A172 (cell line): ENCODE measurements around the gene ZBED2. TPM values are rescaled to one million over a fixed set of nuclear protein-coding genes. Genes with fewer than 3 reads are reported as not detected.
"Not testable (repeated sequence)": the region's sequence is repeated elsewhere in the genome, so short reads cannot be mapped to it uniquely, and the experiment has no call there.

ENCODE experiments used
- DNase-seq: peaks from one replicate; pipeline ENCODE4 v3.0.0-alpha.2; 2015; ENCODE audit warnings: low spot score
- total RNA-seq: library from RNA; depleted of rRNA; stranded (reverse); fragments of >200 nt; shearing (Covaris generic); gene quantifications from 2 replicates; pipeline ENCODE4 v1.2.3, GENCODE V29; 2014; rRNA removed

Gene ZBED2, protein sequence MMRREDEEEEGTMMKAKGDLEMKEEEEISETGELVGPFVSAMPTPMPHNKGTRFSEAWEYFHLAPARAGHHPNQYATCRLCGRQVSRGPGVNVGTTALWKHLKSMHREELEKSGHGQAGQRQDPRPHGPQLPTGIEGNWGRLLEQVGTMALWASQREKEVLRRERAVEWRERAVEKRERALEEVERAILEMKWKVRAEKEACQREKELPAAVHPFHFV
- 0.22 TPM in 1 of 2 replicates, not detected in the other for total RNA-seq

DNA sequence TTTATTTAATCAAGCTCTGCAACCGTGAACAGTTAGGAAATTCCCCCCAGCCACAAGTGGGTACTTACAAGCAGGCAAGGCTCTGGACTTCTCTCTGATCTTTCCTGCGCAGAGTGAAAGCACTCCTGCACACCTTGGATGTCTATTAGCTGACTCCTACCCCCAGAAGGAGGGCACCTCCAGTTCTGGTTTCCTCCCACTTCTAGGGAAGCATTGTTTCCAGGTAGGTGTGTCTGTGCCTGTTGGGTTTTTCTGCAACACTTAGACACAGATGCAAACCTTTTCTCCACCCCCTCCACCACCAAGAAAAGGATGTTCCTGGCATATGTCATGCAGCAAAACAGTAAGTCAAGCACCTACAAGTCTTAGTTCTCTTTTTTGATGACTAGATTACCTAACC lies at the start of gene ZBED2:
TSS of gene ZBED2 (minus strand) at position 115 of the 400 bp plus-strand sequence. CDS start 1,145 bp downstream, outside the sequence.
- DNase-seq = no peak

DNA sequence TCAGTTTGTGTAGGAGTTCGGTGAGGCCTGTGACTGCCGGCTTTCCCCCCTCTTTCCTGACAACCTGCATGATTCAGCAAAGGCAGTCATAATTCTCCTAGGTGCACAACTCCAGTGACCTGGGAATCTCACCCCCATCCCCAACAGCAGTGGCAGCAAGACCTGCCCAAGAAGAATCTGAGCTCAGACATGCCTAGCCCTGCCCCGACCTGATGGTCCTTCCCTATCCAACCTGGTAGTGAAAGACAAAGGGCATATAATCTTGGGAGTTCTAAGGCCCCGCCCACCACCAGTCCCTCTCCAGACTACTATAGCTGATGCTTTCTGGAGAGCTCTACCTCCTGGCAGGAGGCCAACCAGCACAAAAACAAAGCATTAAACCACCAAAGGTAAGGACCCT lies 44.2 kb upstream of the ZBED2 start:
- no peak for DNase-seq

DNA sequence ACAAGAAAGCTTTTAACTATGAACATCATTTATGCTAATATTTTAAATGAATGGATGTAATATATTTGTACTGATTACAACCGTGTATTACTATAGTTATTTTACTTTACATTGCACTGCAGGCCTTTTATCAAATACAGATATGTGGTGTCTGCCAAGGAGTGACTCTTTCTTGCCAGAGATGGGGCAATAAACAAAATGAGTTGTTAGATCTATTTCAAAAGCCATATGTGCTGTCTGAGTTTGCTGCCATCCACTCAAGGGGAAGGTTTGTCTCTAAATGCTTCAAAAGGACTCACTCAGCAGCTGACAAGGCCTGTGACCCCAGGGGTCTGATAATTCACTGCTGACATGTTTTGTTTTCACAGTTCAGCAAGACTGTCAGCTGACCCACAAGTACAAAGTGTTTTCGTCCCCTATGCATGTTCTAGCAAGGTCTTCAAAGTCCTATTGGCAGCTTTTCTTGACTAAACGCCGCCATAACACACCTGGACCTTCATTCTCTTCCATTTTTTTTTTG lies 41.3 kb upstream of the ZBED2 start:
- no peak for DNase-seq

DNA sequence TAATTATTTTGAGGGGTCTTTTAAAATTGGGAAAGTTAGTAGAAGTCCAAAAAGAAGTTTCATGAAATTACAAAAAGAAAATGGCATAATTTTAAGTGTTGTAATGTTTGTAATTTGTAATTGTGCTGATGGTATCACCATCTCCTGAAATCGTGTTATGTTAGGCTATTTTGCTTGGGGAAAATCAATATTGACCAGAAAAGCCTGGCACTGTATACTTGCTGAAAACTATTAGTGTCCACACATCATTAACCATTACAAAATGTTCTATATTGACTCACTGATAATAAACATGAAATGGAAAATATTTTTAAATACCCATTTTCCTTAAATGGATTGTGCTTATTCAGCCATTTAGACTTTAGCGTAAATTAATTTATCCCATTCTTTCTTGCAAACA lies 40.3 kb upstream of the ZBED2 start:
- DNase-seq = no peak

DNA sequence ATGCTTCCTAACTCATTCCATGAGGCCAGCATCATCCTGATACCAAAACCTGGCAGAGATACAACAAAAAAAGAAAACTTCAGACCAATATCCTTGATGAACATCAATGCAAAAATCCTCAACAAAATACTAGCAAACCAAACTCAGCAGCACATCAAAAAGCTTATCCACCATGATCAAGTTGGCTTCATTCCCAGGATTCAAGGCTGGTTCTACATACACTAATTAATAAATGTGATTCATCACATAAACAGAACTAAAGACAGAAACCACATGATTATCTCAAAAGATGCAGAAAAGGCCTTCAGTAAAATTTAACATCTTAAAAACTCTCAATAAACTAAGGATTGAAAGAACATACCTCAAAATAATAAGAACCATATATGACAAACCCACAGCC lies 35.5 kb upstream of the ZBED2 start:
- DNase-seq = not testable (repeated sequence)

DNA sequence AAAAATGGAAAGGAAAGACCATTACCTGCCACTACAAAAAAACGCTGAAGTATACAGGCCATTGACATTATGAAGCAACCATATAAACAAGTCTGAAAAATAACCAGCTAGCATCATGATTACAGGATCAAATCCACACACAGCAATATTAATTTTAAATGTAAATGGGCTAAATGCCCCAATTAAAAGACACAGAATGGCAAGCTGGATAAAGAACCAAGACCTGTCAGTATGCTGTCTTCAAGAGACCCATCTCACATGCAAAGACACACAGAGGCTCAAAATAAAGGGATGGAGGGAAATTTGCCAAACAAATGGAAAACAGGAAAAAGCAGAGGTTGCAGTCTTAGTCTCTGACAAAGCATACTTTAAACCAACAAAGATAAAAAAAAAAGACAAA lies 33.9 kb upstream of the ZBED2 start:
- DNase-seq = not testable (repeated sequence)

DNA sequence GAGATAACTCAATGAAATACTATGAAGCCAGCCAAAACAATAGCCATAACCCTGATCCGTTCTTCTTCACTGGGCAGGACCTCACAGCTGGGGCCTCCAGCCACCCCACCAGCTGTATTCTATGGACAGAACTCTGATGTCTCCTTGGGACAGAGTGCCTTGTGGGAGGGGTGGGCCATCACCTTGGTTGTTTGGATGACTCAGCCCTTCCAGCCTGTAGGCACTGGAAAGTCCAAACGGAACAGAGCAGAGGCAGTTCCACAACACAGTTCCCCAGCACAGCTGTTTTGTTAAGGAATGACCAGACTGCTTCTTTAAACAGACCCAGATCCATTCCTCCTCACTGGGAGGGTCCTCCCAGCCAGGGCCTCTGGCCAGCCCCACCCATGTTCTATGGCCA lies 31.9 kb upstream of the ZBED2 start:
- DNase-seq = no peak

DNA sequence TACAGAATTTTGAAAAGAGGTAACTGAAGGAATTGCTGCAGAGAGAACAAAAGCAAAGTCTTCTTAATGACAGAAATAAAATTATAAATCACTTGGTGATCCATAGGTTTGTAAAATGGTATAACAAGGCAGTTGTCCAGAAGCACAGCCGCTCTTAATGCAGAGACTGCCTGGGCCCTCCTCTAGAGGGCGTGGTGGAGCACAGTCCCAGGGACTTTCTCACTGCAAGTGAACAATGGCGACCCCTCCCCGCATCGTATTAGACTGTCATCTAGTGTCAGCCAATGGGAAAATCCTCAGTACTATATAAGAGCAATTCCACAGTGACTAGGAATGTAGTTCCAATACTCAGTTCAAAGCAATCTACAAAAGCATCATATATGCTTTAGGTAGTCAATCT lies 26.4 kb upstream of the ZBED2 start:
- peak; percentile 17 for DNase-seq

DNA sequence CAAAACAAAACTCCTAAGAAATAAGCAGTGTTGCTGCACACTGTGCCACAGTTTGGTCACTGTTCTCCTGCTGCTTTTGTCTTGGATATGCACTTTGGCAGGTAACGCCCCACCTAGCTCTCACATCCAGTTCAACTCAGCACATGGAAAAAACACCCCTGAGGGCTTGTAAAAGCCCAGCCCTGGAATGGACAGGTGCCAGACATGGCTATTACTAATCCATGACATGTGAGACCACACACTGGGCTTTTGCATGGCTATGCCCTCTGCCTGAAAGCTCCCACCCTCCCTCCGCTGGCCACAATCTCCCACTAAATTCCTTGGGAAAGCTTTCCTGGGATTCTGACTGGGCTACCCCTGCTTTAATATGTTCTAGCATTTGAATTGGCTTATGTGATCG lies 24.7 kb upstream of the ZBED2 start:
- peak; percentile 23 for DNase-seq

DNA sequence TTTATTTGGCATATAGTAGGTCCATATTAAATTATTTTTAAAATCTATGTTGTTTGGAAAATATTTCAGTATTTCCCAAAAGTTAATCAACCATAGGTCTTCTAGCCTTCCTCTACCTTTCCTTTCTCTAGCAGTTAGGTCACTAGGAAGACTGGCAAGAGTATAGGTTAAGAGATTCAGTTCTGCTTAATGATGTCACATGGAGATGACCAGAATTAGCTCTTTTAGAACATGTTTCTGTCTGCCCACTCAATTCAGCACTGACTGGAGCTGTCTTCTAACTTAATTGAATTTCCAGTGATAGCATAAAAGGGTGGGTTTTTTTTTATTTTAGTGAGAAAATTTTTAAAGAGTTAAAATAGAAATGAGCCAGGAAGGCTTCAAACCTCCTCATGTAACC lies 23.8 kb upstream of the ZBED2 start:
- DNase-seq = no peak

DNA sequence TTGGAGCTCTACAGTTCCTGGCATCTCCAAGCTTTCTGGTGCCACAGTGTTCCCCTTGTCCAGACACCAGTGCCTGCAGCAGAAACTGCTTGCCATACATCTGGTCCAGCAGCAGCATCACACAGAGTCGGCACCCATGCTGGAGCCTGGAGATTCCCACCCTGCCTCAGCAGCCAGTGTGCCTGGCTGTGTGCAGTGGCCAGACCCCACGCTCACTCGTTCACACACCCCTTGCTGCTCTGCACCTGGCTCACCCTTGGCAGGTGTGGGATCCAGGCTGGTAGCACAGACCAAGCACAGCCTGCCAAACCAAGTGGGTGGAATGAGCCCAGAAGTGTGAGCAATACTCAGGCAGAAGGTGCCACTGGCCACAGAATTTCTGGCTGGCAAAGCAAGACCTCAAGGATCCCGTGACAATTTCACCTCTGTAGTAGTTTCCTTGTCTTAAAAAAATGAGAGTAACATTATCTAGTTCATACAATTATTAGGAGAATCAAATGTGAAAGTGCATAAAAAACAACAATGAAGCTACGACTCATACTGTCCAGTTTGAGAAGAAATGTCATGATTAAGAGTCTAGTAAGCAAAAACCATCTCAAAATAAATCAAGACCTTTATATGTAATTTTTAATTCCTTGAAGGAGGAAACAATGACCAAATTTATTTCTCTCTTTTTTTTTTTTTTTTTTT lies 22.9 kb upstream of the ZBED2 start:
- DNase-seq = no peak

DNA sequence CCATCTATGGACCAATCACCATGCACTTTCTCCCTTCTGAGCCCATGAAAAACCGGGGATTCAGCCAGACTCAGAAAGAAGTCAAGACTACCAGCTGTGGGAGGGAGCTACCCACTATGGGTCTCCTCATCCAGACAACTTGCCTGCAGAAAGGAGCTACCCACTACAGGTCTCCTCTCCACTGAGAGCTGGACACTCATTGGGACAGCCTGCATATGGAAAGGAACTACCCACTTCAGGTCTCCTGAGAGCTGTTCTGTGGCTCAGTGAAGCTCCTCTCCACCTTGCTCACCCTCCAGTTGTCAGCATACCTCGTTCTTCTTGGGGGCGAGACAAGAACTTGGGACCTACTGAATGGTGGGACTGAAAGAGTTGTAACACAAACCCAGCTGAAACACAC lies 22.3 kb upstream of the ZBED2 start:
- DNase-seq = no peak

DNA sequence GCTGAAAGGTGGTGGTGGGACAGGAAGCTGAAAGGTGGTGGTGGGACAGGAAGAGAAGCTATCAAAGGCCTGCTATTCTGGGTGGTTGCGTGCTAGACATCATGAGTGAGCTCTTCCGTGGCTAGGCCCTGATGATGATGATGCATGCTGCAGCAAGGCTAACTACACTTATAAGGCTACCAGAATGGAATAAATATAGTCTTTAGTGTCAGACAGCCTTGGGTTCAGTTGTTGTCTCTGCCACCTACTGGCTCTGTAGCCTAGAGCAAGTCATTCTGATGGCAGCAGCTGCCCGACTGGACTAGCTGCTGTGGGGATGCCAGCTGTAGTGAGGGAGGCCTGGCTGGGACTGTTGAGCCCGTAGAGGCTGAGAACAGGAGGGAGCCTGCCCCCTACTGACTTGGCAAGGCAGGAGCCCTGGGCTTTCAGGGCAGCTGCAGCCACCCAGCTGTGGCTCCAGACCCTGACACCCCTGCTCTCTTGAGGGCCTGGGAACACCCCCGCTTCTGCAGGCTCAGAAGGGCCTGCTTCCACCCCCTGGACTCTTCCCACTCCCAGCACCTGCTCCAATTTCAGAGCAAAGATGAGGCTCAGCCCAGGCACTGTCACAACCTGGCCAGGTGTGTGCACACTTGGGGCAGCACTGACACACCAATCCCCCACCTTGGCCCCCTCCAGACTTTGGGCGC lies 21.4 kb upstream of the ZBED2 start:
- DNase-seq = no peak

DNA sequence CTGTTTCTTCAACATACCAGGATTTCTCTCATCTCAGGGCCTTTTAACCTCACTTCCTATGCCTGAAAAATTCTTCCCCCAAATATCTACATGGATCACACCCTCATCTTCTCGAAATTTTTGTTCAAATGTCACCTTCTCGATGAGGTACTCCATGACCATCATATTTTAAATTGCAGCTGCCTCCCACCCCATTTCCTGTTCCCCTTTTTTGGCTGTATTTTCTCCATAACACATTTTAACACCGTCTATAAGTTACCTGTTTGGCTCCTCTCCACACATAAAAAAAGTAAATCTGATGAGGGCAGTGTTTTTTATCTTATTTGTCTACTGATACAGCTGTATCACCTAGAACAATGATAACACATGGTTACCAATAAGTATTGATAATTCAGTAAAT lies 20.7 kb upstream of the ZBED2 start:
- no peak for DNase-seq

DNA sequence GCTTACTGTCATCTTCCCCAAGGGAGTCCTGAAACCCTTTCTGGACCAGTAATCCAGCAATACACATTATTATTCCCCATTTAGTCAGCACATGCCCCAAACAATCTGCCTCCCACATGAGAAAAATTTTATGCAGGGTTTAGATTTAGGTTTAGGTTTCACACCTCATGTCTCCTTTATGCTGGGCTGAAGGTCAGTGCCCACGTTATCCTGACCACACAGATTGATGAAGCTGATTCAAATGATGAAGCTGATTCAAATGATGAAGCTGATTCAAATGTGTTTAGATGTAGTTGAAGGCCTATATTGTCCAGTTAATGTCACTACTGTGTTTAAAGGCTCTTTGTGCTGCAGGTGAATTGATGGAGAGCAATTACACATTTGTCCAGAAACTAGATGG lies 18.1 kb upstream of the ZBED2 start:
- no peak for DNase-seq

DNA sequence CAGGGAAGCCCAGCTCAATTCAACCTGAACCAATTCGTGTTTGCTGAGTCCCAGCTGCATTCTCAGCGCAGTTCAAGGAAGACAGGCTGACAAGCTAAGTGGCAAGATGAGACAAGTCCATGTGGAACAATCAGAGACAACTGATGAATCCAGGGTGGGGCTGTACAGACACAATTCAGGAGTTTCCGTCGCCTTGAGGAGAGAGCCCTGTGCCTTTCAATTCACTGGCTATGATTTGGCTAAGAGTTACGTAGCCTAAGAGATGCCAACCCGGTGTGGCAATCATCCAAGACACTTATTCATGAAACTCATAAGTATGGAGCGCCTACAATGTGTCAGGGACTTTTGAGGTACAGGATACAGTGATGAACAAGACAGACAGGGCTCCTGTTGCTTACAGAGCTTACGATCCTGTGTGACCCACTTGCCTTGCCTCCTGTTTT lies 15.5 kb upstream of the ZBED2 start:
- DNase-seq = no peak

DNA sequence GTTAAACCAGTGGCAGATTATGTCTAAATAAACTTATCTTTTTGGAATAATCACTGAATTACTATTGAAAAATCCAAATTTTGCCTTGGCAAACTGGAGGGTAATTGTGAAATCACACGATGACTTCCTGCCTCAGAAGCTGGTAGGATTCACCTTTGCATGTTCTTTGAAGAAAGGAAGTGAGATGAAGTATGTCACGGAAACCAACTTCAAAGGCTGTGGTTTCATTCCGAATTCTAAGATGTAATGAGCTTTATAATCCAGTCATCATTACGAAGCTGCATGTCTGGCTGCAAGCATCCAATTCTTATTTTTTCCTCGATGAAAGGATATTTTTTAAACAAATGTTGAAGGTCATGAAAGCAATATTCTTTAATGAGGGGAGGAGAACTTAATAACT lies 15.0 kb upstream of the ZBED2 start:
- DNase-seq = no peak

DNA sequence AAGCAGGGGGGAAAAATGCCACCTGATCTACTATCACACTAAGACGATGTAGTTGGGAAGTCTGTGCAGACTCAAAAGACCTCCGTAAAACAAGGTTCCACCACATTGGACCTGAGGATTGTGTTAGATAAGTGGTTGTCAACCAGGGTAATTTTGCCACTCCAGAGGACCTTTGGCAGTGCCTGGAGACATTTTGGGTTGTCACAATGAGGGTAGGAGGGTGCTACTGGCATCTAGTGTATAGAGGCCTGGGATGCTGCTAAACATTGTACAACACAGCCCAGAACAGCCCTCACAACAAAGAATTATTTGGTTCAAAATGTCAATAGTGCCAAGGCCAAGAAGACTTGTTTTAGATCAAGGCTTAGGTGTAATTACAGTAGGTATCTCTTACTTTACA lies 14.6 kb upstream of the ZBED2 start:
- DNase-seq = no peak

DNA sequence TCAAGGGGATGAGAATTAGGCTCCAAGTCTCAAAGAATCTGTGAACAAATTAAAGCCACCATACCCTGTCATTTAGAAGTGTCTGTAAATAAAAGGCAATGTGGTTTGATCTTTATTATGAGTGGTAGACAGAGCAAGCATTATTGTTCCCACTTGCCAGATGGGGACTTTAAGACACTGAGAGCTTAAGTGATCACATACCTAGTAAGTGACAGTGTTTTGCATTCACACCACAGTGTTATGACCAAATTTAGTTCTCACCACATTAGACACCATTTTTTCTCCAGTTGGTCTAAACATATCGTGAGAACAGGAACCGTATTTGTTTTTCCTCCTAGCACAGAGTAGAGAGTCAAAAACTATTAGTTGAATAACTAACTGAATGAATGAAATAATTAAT lies 13.2 kb upstream of the ZBED2 start:
- no peak for DNase-seq

DNA sequence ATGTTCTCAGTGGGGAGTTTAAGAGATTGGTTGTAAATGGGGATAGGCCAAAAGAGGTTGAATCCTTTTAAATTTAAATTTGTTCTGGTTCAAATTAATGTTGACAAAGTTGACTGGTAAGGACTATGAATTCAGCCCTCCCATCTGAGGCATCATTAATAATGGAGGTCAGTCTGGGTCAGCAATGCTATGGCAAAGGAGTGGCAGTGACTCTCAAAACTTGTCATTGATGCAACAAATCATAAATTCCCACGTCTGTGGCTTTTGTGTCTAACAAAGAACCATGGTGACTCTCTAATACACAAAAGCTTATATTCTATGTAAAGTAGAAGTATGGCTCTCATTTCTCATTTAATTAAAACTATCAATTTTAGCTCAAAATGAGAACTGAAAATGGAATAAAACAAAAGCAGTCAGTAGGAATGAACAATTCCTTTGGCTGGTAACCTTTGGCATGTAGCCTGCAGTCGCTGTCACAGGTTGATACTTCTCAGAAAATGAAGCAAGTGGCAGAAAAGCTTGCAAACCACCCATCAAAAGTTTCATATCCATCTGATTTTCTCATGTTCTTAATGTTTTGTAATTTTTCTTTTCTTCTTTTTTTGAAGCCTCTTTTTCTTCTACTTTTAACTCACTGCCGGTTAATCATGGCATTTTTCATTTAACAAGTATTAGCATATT lies 12.2 kb upstream of the ZBED2 start:
- no peak for DNase-seq

DNA sequence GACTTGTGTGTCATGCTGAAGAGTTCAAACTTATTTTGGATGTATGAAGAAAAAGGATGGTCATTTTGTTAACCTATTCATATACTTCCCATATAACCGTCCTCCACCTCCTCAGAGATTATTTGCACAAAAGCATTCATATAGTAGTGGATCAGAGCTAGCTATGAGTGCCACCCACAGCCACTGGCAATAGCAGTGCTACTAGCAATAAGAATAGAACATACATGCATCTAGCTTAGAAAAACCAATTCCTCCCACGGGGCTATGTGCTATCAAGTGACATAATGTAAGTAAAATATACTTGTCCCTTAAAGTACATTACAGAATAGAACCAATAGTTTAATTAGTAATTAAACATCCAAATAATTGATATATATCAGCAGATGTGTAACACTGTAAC lies 10.3 kb upstream of the ZBED2 start:
- DNase-seq = no peak

DNA sequence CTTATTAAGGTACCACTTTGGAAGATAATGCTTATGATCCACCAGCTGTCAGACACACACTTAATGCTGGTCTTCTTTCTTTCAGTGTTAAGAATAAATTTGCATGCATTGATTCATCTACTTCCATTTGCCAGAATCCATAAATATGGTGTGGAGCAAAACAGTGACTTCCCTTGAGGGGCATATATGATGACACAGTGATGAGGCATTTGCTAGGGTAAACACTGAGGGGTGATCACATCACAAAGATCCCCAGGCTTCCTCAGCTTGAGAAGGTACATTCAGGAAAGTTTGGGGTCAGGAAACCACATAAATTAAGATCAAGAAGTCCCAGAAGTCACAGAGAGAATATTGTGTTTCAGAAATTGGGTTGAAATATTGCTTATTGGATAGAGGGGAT lies 9.9 kb upstream of the ZBED2 start:
- no peak for DNase-seq
